Renal pelvis (tissue), 4 donors: ENCODE measurements around the gene UBR3. TPM values are rescaled to one million over a fixed set of nuclear protein-coding genes. Genes with fewer than 3 reads are reported as not detected.
"Not testable (repeated sequence)": the region's sequence is repeated elsewhere in the genome, so short reads cannot be mapped to it uniquely, and the experiment has no call there.

ENCODE experiments used
- DNase-seq: peaks from one replicate; pipeline ENCODE4 v3.0.0-alpha.2; 2013
- polyA plus RNA-seq, 3 donors: library from polyadenylated mRNA; unstranded; fragments of 120-200 nt; gene quantifications; one replicate each; pipeline ENCODE4 v1.2.1, GENCODE V29; 2013; ENCODE audit not compliant: insufficient read length in 3 of 3

UBR3 gene
- polyA plus RNA-seq, 3 donors, result 30.8 to 41.6 (median 35.3) TPM

GRCh38 chr2:169822785-169823392 is 4.4 kb upstream of the UBR3 start:
- no peak for DNase-seq

GRCh38 chr2:169823996-169824372 is 3.3 kb upstream of the UBR3 start:
- no peak for DNase-seq

DNA sequence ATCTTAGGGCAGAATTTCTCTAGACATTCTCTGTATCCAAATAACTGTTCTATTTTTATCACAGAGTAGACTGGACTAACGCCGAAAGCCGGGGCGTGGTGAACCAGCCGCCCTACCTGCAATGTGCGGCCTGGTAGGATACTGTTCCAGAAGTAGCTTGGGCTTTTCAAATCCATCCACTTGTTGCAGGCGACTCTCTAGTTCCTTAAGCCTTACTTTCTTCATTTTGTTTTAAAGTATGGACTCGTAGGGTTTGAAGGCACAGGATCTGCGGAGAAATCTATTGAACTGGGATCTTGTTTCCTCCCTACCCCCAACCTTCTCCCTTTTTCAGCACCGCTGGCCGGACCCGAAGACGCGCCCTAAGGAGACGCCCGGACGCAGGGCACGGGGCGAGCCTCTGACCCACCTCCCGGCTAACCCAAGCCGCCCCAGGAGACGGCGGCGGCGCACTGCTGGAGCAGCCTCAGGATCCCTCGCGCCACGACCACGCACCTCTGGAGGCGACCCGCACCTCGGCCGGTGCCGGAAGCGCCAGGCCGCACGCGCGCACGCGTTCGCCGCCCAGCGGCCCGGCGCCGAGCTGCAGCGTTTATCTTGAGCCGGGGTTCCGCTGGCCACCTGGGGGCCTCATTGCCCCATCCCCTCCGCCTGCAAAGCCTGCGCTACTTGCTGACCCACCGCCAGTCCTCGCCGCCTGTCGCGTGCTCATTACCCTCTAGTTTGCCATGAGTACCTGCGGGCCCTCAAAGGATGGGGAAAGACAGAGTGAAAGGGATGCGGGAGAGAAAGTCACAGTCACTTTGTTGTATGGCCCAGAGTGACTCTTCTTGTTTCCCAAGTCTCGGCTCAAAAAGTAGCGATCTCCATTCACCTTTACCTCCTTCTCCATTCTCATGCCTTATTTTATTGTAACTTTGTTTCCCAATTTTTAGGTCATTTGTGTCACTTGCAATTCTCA is 2.6 kb upstream of the UBR3 start, which contains the start of gene METTL5:
TSS of gene METTL5 (minus strand) at position 533 of the 961 bp plus-strand sequence. CDS start at position 225, 308 bp downstream.
- peak; percentile 77 for DNase-seq

GRCh38 chr2:169828141-169828811 is 1.0 kb downstream of the UBR3 start:
- DNase-seq, result peak; percentile 35

- no peak for DNase-seq
Observed at GRCh38 chr2:169834401-169834800, 7.1 kb downstream of the UBR3 start.

GRCh38 chr2:169838743-169839489 is 11.7 kb downstream of the UBR3 start:
- DNase-seq, result no peak

DNA sequence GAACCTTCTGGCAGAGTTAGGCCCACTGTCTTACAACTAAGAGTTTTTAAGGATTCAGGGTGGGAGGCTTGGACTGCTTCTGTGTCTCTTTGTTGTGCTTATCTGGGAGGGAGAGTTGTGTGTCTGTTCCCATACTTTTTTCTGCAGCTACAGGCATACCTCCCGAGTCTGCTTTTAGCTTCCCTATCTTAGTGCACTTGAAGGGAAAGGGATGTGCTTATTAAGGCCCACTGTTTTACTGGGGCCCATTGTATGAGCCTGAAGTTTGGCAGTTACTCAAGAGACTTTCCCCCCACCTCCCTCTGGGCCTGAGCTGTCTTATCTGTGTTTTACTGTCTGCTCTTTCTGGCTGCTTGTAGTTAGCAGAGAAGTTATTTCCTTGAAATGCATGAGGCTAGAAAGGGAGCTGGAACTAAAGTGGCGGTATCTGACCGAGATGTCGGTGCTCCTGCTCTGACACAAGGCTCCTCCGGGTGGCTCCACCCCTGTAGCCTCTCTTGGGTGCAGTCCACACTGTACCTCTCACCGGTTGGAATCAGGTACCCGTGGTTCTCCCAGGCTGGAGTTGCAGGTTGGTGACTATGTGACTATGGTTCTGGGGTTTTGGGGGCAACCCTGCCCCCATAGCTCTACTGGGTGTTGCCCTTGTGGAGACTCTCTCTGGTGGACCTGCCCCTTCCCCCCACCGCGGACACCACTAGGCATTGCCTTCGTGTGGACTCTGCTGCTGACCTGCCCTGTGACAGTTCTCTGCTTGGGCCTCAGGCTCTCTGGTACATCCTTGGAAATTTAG is 12.9 kb downstream of the UBR3 start:
- DNase-seq, result peak; percentile 11

GRCh38 chr2:169840747-169841142 is 13.5 kb downstream of the UBR3 start:
- DNase-seq, result no peak

- not testable (repeated sequence) for DNase-seq
Observed at GRCh38 chr2:169841625-169842024, 14.4 kb downstream of the UBR3 start.

DNA sequence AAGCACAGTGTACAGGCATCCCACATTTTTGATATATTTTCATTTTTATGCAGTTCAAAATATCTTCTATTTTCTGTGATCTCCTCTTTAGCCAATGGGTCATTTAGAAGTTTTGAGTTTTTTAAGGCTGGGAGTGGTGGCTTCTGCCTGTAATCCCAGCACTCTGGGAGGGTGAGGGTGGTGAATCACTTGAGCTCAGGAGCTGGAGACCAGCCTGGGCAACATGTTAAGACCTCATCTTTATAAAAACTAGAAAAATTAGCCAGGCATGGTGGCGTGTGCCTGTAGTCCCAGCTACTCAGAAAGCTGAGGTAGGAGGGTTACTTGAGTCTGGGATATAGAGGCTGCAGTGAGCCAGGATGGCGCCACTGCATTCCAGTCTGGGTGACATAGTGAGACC is 17.8 kb downstream of the UBR3 start:
- DNase-seq, result no peak

GRCh38 chr2:169848959-169849693 is 21.9 kb downstream of the UBR3 start:
- DNase-seq, result not testable (repeated sequence)

DNA sequence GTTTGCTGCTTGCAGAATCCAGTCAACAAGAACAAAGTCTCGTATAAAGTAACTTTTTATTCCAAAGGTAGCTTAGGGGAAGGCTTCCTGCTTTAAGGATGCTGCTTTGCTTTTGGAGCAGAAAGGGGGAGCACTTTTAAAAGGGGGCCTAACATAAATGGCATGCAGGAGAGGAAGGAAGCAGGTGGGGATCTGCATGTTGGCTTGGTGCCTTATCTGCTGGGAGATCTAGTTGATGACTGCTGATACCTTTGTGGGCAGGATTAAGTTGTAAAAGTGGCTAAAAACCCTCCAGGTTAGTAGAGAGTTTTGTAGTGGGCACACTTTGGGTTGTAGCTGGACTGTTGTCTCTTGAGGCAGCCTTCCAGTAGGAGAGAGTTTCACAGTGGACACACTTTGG is 22.5 kb downstream of the UBR3 start:
- no peak for DNase-seq

GRCh38 chr2:169853041-169853668 is 25.9 kb downstream of the UBR3 start:
- DNase-seq, result no peak

DNA sequence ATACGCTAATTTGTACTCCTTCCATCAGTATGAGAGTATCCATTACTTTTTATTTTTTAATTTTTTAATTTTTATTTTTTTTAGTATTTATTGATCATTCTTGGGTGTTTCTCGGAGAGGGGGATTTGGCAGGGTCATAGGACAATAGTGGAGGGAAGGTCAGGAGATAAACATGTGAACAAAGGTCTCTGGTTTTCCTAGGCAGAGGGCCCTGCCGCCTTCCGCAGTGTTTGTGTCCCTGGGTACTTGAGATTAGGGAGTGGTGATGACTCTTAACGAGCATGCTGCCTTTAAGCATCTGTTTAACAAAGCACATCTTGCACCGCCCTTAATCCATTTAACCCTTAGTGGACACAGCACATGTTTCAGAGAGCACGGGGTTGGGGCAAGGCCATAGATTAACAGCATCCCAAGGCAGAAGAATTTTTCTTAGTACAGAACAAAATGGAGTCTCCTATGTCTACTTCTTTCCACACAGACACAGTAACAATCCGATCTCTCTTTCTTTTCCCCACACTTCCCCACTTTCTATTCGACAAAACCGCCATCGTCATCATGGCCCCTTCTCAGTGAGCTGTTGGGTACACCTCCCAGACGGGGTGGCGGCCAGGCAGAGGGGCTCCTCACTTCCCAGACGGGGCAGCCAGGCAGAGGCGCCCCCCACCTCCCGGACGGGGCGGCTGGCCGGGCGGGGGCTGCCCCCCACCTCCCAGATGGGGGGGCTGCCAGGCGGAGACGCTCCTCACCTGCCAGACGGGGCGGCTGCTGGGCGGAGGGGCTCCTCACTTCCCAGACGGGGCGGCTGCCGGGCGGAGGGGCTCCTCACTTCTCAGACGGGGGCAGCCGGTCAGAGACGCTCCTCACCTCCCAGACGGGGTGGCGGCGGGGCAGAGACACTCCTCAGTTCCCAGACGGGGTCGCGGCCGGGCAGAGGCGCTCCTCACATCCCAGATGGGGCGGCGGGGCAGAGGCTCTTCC is 28.3 kb downstream of the UBR3 start:
- not testable (repeated sequence) for DNase-seq

GRCh38 chr2:169859423-169859822 is 32.2 kb downstream of the UBR3 start:
- no peak for DNase-seq

DNA sequence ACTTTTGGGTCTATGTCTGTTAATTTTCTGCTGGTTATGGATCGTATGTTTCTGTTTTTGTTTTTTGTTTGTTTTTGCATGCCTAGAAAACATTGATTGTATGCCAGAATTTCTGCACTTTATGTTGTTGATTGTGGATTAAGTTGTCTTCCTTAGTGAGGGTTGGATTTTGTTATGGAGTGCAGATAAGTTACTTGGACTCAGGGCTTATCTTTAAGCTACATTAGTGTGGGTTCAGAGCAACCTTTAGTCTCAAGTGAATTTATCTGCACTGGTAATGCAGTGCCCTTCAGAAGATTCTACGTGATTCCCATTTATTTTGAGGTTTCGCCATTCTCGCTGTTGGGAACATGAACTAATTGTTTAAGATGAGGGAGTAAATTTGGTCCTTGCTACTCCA is 32.9 kb downstream of the UBR3 start:
- no peak for DNase-seq

DNA sequence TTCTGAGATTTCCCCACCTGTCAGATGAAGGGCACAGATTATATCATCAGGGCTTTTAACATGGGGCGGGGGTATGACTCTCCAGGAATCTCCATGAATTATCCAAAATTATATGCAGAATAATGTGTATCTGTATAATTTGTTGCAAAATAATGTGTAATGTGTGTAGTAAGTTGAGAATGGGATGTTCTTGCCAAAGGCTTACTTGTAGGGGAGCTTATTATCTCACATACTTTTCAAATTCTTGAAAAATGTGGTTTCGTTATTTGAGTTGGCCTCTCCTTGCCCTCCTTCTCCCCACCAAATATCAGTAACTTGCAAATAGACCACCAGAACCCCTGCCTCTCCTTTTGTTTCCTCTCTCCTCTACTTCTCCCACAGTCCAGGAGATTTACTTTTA is 35.6 kb downstream of the UBR3 start:
- no peak for DNase-seq

- DNase-seq, result no peak
Observed at GRCh38 chr2:169865492-169865891, 38.2 kb downstream of the UBR3 start.
